GM12878 (cell line): ENCODE measurements around the gene TPD52L2.

Experiments used
- FOXM1 ChIP-seq: IDR thresholded peaks from 2 replicates; pipeline ENCODE4 v1.6.1; 2012; ENCODE audit warnings: low read depth, mild to moderate bottlenecking, inconsistent platforms, low read length, moderate library complexity
- KDM1A ChIP-seq: fragments of 200-600 bp; sonication (generic); IDR thresholded peaks from 2 replicates; pipeline ENCODE4 v1.6.1; 2016; ENCODE audit warnings: borderline replicate concordance
- NR2C2 ChIP-seq: IDR thresholded peaks from 2 replicates; pipeline ENCODE4 v1.6.1; 2011; ENCODE audit warnings: borderline replicate concordance, low read depth; ENCODE audit not compliant: control insufficient read depth, insufficient read length
- SIX5 ChIP-seq: IDR thresholded peaks from 2 replicates; pipeline ENCODE4 v1.6.1; 2011; ENCODE audit warnings: mild to moderate bottlenecking, low read depth, low read length, moderate library complexity; ENCODE audit not compliant: severe bottlenecking
- TF ChIP-seq, protein P1 (sequence below): IDR thresholded peaks from 2 replicates; pipeline ENCODE4 v1.6.1; 2012; ENCODE audit warnings: low read depth, low read length, improper control_type of control experiment
- TF ChIP-seq, protein P2 (sequence below): IDR thresholded peaks from 2 replicates; pipeline ENCODE4 v1.6.1; 2012; ENCODE audit warnings: mild to moderate bottlenecking, low read depth, low read length
- TF ChIP-seq, protein P3 (sequence below), 3 experiments: IDR thresholded peaks in 2 of 3; conservative IDR thresholded peaks in 1 of 3; 2 replicates each; pipeline ENCODE4 v1.5.1; 2011; ENCODE audit warnings: low read depth in 3 of 3, low read length in 3 of 3, mild to moderate bottlenecking in 3 of 3, control low read depth in 2 of 3, moderate library complexity in 2 of 3, inconsistent platforms in 1 of 3, mixed read lengths in 1 of 3; ENCODE audit not compliant: control insufficient read depth in 2 of 3, insufficient read depth in 1 of 3; ENCODE audit errors: extremely low read depth in 1 of 3

DNA sequence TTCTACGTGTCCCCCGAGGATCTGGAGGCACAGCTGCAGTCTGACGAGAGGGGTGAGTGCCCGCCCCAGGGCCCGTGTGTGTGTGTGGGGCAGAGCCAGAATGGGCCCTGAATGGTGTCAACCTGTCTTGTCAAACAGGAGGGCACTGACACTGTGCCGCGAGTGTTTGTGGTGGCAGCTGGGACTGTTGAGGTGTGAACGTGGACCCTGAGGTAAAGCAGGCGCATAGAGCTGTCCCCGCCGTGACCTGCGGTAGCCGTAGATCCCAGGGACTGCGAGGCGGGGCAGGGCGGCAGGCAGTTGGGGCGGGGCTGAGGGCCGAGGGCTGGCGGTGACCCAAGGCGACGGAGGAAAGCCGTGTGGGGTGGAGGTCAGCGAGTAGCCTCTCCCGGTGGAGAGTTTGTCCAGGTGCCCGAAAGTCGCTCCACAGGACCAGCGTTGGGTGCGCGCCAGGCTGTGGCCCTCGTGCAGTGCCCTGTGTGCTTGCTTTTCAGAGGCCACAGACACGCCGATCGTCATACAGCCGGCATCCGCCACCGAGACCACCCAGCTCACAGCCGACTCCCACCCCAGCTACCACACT is 66.0 kb downstream of the TPD52L2 start:
- no peak for TF ChIP-seq KDM1A
- TF ChIP-seq, protein P1, sequence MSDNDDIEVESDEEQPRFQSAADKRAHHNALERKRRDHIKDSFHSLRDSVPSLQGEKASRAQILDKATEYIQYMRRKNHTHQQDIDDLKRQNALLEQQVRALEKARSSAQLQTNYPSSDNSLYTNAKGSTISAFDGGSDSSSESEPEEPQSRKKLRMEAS: no peak
- no peak for TF ChIP-seq SIX5
- TF ChIP-seq, protein P2, sequence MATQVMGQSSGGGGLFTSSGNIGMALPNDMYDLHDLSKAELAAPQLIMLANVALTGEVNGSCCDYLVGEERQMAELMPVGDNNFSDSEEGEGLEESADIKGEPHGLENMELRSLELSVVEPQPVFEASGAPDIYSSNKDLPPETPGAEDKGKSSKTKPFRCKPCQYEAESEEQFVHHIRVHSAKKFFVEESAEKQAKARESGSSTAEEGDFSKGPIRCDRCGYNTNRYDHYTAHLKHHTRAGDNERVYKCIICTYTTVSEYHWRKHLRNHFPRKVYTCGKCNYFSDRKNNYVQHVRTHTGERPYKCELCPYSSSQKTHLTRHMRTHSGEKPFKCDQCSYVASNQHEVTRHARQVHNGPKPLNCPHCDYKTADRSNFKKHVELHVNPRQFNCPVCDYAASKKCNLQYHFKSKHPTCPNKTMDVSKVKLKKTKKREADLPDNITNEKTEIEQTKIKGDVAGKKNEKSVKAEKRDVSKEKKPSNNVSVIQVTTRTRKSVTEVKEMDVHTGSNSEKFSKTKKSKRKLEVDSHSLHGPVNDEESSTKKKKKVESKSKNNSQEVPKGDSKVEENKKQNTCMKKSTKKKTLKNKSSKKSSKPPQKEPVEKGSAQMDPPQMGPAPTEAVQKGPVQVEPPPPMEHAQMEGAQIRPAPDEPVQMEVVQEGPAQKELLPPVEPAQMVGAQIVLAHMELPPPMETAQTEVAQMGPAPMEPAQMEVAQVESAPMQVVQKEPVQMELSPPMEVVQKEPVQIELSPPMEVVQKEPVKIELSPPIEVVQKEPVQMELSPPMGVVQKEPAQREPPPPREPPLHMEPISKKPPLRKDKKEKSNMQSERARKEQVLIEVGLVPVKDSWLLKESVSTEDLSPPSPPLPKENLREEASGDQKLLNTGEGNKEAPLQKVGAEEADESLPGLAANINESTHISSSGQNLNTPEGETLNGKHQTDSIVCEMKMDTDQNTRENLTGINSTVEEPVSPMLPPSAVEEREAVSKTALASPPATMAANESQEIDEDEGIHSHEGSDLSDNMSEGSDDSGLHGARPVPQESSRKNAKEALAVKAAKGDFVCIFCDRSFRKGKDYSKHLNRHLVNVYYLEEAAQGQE: no peak
- TF ChIP-seq FOXM1: no peak
- no peak for TF ChIP-seq NR2C2
- TF ChIP-seq, protein P3, sequence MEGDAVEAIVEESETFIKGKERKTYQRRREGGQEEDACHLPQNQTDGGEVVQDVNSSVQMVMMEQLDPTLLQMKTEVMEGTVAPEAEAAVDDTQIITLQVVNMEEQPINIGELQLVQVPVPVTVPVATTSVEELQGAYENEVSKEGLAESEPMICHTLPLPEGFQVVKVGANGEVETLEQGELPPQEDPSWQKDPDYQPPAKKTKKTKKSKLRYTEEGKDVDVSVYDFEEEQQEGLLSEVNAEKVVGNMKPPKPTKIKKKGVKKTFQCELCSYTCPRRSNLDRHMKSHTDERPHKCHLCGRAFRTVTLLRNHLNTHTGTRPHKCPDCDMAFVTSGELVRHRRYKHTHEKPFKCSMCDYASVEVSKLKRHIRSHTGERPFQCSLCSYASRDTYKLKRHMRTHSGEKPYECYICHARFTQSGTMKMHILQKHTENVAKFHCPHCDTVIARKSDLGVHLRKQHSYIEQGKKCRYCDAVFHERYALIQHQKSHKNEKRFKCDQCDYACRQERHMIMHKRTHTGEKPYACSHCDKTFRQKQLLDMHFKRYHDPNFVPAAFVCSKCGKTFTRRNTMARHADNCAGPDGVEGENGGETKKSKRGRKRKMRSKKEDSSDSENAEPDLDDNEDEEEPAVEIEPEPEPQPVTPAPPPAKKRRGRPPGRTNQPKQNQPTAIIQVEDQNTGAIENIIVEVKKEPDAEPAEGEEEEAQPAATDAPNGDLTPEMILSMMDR (IDR thresholded peaks at IDR 0.05 in 2 of 3, conservative IDR thresholded peaks at IDR 0.05 in 1 of 3; ENCODE audit: control insufficient read depth in 2 of 3, extremely low read depth in 1 of 3, insufficient read depth in 1 of 3, low read depth in 3 of 3, low read length in 3 of 3): no peak
